ENCODE data around the gene DELE1. TPM values are rescaled to one million over a fixed set of nuclear protein-coding genes. Genes with fewer than 3 reads are reported as not detected.

DELE1 gene
- total and polyA plus RNA-seq, 8 donors, result 29.2 to 100 (median 71.7) TPM

- Histone ChIP-seq H3K36me3 (no peaks in the 10 kb centered on the region), H3K9me3 (no peaks in the 10 kb centered on the region), H3K27ac (no peak overlapping the region), H3K4me3 (no peak overlapping the region), H3K27me3 (peaks cover 0 to 10% (median 0%) of the 10 kb centered on the region in 3 donors), H3K4me1 (no peaks in the 10 kb centered on the region)
- intact Hi-C loops (cut with DNase I; ENCODE audit: low total_unique reads), result no loop called here
- WGBS, 5 donors, result 75 to 84% (median 78%) methylated on average over 5 of the region's 5 CpGs
- DNase-seq, result no peak
- TF ChIP-seq, protein P1, sequence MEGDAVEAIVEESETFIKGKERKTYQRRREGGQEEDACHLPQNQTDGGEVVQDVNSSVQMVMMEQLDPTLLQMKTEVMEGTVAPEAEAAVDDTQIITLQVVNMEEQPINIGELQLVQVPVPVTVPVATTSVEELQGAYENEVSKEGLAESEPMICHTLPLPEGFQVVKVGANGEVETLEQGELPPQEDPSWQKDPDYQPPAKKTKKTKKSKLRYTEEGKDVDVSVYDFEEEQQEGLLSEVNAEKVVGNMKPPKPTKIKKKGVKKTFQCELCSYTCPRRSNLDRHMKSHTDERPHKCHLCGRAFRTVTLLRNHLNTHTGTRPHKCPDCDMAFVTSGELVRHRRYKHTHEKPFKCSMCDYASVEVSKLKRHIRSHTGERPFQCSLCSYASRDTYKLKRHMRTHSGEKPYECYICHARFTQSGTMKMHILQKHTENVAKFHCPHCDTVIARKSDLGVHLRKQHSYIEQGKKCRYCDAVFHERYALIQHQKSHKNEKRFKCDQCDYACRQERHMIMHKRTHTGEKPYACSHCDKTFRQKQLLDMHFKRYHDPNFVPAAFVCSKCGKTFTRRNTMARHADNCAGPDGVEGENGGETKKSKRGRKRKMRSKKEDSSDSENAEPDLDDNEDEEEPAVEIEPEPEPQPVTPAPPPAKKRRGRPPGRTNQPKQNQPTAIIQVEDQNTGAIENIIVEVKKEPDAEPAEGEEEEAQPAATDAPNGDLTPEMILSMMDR (IDR thresholded peaks at IDR 0.05), result no peak
- TF ChIP-seq POLR2A (IDR thresholded peaks at IDR 0.05), result no peak
- no peak for TF ChIP-seq POLR2AphosphoS5 (IDR thresholded peaks at IDR 0.05)
- no peak for TF ChIP-seq EP300 (IDR thresholded peaks at IDR 0.05)
These were observed 19.1 kb upstream of the DELE1 start for GRCh38 chr5:141904551-141904950.

GRCh38 chr5:141906517-141906916 is 17.2 kb upstream of the DELE1 start:
- TF ChIP-seq EP300 (IDR thresholded peaks at IDR 0.05), result no peak
- TF ChIP-seq, protein P1 (IDR thresholded peaks at IDR 0.05), result no peak
- no peak for TF ChIP-seq POLR2A (IDR thresholded peaks at IDR 0.05)
- TF ChIP-seq POLR2AphosphoS5 (IDR thresholded peaks at IDR 0.05), result no peak
- 0 to 93% (median 39%) methylated on average over 1 of the region's 1 CpG for WGBS, 5 donors
- no peaks in the 10 kb centered on the region for H3K36me3 ChIP-seq

DNA sequence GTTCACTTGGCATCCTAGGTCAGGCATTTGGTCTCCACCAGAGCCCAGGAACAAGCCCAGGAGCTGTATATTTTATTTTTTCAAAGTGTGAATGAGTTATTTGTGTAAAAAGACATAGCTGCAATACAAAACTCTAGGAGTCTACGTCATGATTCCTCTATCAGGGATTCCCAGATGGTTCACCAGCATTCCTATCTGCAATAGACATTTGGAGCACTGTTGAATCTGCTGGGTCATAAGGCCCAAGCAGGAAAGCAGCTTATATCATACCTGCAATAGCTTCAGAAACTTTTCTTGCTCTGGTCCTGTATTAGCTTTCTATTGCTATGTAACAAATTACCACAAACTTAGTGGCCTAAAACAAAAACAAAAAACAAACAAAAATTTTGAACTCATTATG is 16.7 kb upstream of the DELE1 start:
- no peak for DNase-seq
- TF ChIP-seq POLR2AphosphoS5 (IDR thresholded peaks at IDR 0.05) (no peak), POLR2A (IDR thresholded peaks at IDR 0.05) (no peak), EP300 (IDR thresholded peaks at IDR 0.05) (no peak)
- TF ChIP-seq, protein P1 (IDR thresholded peaks at IDR 0.05), result no peak
- no peaks in the 10 kb centered on the region for H3K4me1 ChIP-seq
- no peaks in the 10 kb centered on the region for H3K9me3 ChIP-seq
- H3K36me3 ChIP-seq, result no peaks in the 10 kb centered on the region
- no peaks in the 10 kb centered on the region for H3K27me3 ChIP-seq
- H3K4me3 ChIP-seq, result no peak overlapping the region
- intact Hi-C loops (cut with DNase I; ENCODE audit: low total_unique reads), result no loop called here
- WGBS, 5 donors, result 0 to 4% (median 0%) methylated on average over 1 of the region's 1 CpG
- H3K27ac ChIP-seq, result no peak overlapping the region

More at GRCh38 chr5:141906517-141906916, 17.2 kb upstream of the DELE1 start:
- intact Hi-C loops (cut with DNase I; ENCODE audit: low total_unique reads), result no loop called here
- no peak overlapping the region for H3K27ac ChIP-seq
- H3K27me3 ChIP-seq, result no peaks in the 10 kb centered on the region
- H3K9me3 ChIP-seq, result no peaks in the 10 kb centered on the region
- no peak overlapping the region for H3K4me3 ChIP-seq
- no peaks in the 10 kb centered on the region for H3K4me1 ChIP-seq
- no peak for DNase-seq

- H3K4me3 ChIP-seq, result no peak overlapping the region
- intact Hi-C loops (cut with DNase I; ENCODE audit: low total_unique reads), result no loop called here
- DNase-seq, result no peak
- H3K27ac ChIP-seq, result no peak overlapping the region
- H3K36me3 ChIP-seq, result no peaks in the 10 kb centered on the region
- H3K4me1 ChIP-seq, result peaks cover 2 to 4% (median 3%) of the 10 kb centered on the region in 4 donors
- H3K27me3 ChIP-seq, result peaks cover 0 to 14% (median 0%) of the 10 kb centered on the region in 3 donors
- H3K9me3 ChIP-seq, result no peaks in the 10 kb centered on the region
- TF ChIP-seq POLR2A (IDR thresholded peaks at IDR 0.05), result no peak
- TF ChIP-seq POLR2AphosphoS5 (IDR thresholded peaks at IDR 0.05), result no peak
- TF ChIP-seq, protein P1 (IDR thresholded peaks at IDR 0.05), result no peak
- no peak for TF ChIP-seq EP300 (IDR thresholded peaks at IDR 0.05)
- WGBS, 5 donors, result 80 to 92% (median 92%) methylated on average over 2 of the region's 2 CpGs
These were observed 14.9 kb upstream of the DELE1 start for GRCh38 chr5:141908796-141909195.

All from stomach (tissue), 9 donors.